HEK293 (cell line): ENCODE measurements around the gene CLCA1.
"Not testable (repeated sequence)": the region's sequence is repeated elsewhere in the genome, so short reads cannot be mapped to it uniquely, and the experiment has no call there.

ENCODE experiments used
- CTCF ChIA-PET: fragments of 350-600 bp; formaldehyde crosslinking; extraction: SDS; loops from one replicate; lab custom pipeline; 2021; ENCODE audit warnings: antibody characterized with exemption; lab: Yijun Ruan, JAX
- POLR2A ChIA-PET: fragments of 300-600 bp; formaldehyde crosslinking; extraction: SDS; loops from one replicate; lab custom pipeline; 2020; ENCODE audit warnings: antibody characterized with exemption, inconsistent platforms; lab: Yijun Ruan, JAX
- H3K27ac ChIP-seq: fragments of 200-500 bp; sonication (Bioruptor generic); 2 replicates; pipeline ENCODE4 v1.5.1; 2014; ENCODE audit warnings: low read depth, low read length, control low read depth, inconsistent platforms; ENCODE audit errors: extremely low read depth
- H3K36me3 ChIP-seq, 2 experiments: fragments of 200-500 bp in 1 of 2; sonication (Bioruptor generic) in 1 of 2; 1 replicate in 1 of 2; 2 replicates in 1 of 2; pipeline ENCODE4 v1.5.1; 2014 to 2017; ENCODE audit warnings: inconsistent platforms in 2 of 2, low read length in 2 of 2; ENCODE audit not compliant: control insufficient read depth in 2 of 2, insufficient read depth in 1 of 2
- H3K4me1 ChIP-seq: fragments of 200-500 bp; sonication (Bioruptor generic); 2 replicates; pipeline ENCODE4 v1.5.1; 2014; ENCODE audit warnings: mild to moderate bottlenecking, low read length, inconsistent platforms; ENCODE audit not compliant: control insufficient read depth, insufficient read depth
- H3K4me3 ChIP-seq: 2 replicates; pipeline ENCODE4 v1.5.1; 2011; ENCODE audit warnings: low read depth, mild to moderate bottlenecking, control low read depth, low read length, moderate library complexity
- H3K9me3 ChIP-seq: fragments of 200-500 bp; sonication (Bioruptor generic); 2 replicates; pipeline ENCODE4 v1.5.1; 2014; ENCODE audit warnings: low read depth, low read length, inconsistent platforms; ENCODE audit not compliant: control insufficient read depth, insufficient read depth
- EGR2 ChIP-seq: fragments of 450-650 bp; formaldehyde crosslinking; IDR thresholded peaks from 2 replicates; pipeline ENCODE4 v1.5.1; 2016; ENCODE audit warnings: low read depth, missing biosample characterization, missing genetic modification characterization
- SCRT2 ChIP-seq: fragments of 450-650 bp; formaldehyde crosslinking; IDR thresholded peaks from 2 replicates; pipeline ENCODE4 v1.5.1; 2016; ENCODE audit warnings: missing biosample characterization, missing genetic modification characterization
- ZNF292 ChIP-seq: fragments of 450-650 bp; formaldehyde crosslinking; IDR thresholded peaks from 2 replicates; pipeline ENCODE4 v1.5.1; 2016; ENCODE audit warnings: low read depth, missing biosample characterization, missing genetic modification characterization, borderline replicate concordance
- ZNF341 ChIP-seq: fragments of 450-650 bp; formaldehyde crosslinking; IDR thresholded peaks from 2 replicates; pipeline ENCODE4; 2016; ENCODE audit warnings: low read depth, missing biosample characterization, missing genetic modification characterization
- ZNF354C ChIP-seq: fragments of 450-650 bp; formaldehyde crosslinking; IDR thresholded peaks from 2 replicates; pipeline ENCODE4 v1.5.1; 2016; ENCODE audit warnings: missing biosample characterization, missing genetic modification characterization, low read depth, borderline replicate concordance
- ZNF433 ChIP-seq: fragments of 450-650 bp; formaldehyde crosslinking; IDR thresholded peaks from 2 replicates; pipeline ENCODE4 v1.5.1; 2016; ENCODE audit warnings: missing biosample characterization, missing genetic modification characterization, low read depth
- ZNF654 ChIP-seq: fragments of 450-650 bp; formaldehyde crosslinking; IDR thresholded peaks from 2 replicates; pipeline ENCODE4 v1.5.1; 2016; ENCODE audit warnings: low read depth, missing biosample characterization, missing genetic modification characterization
- ZNF664 ChIP-seq: fragments of 450-650 bp; formaldehyde crosslinking; IDR thresholded peaks from 2 replicates; pipeline ENCODE4 v1.5.1; 2016; ENCODE audit warnings: missing biosample characterization, missing genetic modification characterization
- ZNF830 ChIP-seq: fragments of 450-650 bp; IDR thresholded peaks from 2 replicates; pipeline ENCODE4 v1.5.0; 2018; ENCODE audit warnings: missing biosample characterization, missing genetic modification characterization, low read depth, mild to moderate bottlenecking, moderate library complexity
- TF ChIP-seq, protein P1 (sequence below): fragments of 450-650 bp; formaldehyde crosslinking; IDR thresholded peaks from 2 replicates; pipeline ENCODE4 v1.5.1; 2017; ENCODE audit warnings: missing biosample characterization, missing genetic modification characterization
- TF ChIP-seq, protein P2 (sequence below): fragments of 450-650 bp; formaldehyde crosslinking; IDR thresholded peaks from 2 replicates; pipeline ENCODE4 v1.5.1; 2016; ENCODE audit warnings: missing biosample characterization, missing genetic modification characterization
- TF ChIP-seq, protein P3 (sequence below): fragments of 450-650 bp; formaldehyde crosslinking; IDR thresholded peaks from 2 replicates; pipeline ENCODE4 v1.5.1; 2016; ENCODE audit warnings: missing biosample characterization, missing genetic modification characterization
- TF ChIP-seq, protein P4 (sequence below): fragments of 450-650 bp; formaldehyde crosslinking; IDR thresholded peaks from 2 replicates; pipeline ENCODE4 v1.5.1; 2016; ENCODE audit warnings: missing biosample characterization, missing genetic modification characterization
- TF ChIP-seq, protein P5 (sequence below): fragments of 450-650 bp; formaldehyde crosslinking; IDR thresholded peaks from 2 replicates; pipeline ENCODE4 v1.5.1; 2016; ENCODE audit warnings: missing biosample characterization, missing genetic modification characterization
- TF ChIP-seq, protein P6 (sequence below): fragments of 450-650 bp; formaldehyde crosslinking; IDR thresholded peaks from 2 replicates; pipeline ENCODE4 v1.5.1; 2016; ENCODE audit warnings: missing biosample characterization, missing genetic modification characterization

The CLCA1 gene

DNA sequence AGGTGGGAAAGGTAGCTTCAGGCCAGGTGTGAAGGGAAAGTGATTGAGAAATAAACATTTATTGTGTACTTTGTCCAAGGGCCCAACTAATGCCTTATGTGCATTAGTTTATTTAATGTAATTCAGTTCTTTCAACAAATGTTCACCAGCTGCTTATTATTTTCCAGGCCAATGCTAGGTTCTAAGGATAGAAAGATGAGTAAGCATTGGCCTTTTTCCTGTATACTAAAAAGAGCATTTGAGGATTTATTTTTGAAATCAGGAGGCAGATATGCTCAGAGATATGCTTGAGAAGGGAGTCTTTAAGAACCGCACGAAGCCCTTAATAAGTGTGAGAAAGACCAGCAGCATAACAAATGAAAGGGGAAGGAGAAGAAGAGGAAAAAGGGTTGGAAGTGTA, 32.0 kb downstream of the CLCA1 start (continued):
- no peak for TF ChIP-seq ZNF354C (tag by site-specific recombination)
- TF ChIP-seq, protein P1, sequence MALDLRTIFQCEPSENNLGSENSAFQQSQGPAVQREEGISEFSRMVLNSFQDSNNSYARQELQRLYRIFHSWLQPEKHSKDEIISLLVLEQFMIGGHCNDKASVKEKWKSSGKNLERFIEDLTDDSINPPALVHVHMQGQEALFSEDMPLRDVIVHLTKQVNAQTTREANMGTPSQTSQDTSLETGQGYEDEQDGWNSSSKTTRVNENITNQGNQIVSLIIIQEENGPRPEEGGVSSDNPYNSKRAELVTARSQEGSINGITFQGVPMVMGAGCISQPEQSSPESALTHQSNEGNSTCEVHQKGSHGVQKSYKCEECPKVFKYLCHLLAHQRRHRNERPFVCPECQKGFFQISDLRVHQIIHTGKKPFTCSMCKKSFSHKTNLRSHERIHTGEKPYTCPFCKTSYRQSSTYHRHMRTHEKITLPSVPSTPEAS (tag by site-specific recombination) = no peak

DNA sequence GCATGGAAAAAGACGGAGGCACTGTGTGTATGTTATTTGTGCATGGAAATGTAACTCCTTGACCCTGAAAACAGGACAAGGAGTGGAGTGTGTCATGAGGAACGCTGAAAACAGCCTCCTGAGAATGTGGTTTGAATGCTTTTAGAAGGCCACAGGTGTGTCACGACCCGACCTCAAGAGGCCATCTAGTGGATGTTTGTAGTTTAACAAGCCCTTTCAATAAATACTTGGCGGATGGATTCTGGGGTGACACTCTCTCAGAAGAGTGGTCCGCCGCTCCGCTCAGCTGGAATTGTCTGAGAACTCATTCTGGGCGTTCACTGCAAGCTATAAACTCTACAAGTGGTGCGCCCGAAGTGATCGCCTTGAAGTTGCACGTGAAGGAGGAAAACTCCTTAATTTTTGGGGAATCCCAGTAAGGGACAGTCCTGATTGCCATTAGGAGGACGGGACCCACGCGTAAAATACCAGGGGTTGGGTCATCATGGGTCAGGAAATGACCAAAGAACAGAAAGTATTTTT, 33.5 kb downstream of the CLCA1 start:
- POLR2A ChIA-PET, H3K4me1 ChIP-seq, H3K36me3 ChIP-seq, H3K9me3 ChIP-seq, H3K27ac ChIP-seq, H3K4me3 ChIP-seq: not testable (repeated sequence)
- TF ChIP-seq SCRT2 = 0 out of 2 replicates have a peak, but pooled peaks have one; percentile 30
- TF ChIP-seq ZNF654 (tag by site-specific recombination) = peak; percentile 7; the same call in 1 of the 2 replicates
- CTCF ChIA-PET = interaction anchor here (0.5 to 3.9 kb wide), 22 partner anchors 8 to 1080 kb away, joined by 3 to 35 read pairs (median 4); no protein-coding TSS in a partner anchor

DNA sequence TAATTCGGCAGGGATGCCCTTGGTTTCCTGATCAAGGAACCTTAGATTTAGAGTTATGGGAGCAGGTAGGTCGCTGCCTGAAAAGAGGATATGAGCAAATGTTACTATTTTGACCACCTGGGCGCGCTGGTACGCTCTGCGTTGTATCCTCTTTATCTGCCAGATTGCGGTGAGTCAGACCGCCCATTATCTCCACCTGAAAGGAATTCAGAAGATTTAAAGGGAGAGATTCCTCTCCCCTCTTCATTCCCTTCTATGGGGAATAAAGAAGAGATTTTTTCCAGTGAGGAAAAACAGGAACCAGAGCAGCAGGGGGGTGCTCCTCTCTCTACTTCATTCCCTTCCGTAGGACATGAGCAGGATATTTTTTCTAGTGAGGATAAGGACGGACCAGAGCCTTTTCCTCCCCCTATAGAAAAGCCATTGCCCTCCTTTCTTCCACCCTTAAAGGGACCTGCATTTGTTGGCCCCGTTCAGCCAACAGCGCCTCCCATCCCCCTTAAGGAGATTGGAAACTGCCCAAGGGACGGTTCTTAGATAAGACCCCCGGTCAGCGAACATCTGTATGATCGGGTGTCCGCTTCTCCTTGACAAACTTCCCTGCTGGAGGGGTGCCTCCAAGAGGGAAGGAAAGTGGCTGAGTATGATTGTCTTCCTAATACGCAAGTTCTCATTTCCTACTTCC, 34.1 kb downstream of the CLCA1 start:
- Histone ChIP-seq H3K27ac (no peak overlapping the region), H3K4me1 (no peaks in the 10 kb centered on the region), H3K4me3 (no peak overlapping the region), H3K9me3 (no peaks in the 10 kb centered on the region), H3K36me3 (no peaks in the 10 kb centered on the region)
- ChIA-PET CTCF (interaction anchor here (0.6 to 3.9 kb wide), 17 partner anchors 10 to 1079 kb away, joined by 3 to 35 read pairs (median 4); no protein-coding TSS in a partner anchor), POLR2A (no interaction called here)
- TF ChIP-seq, protein P2, sequence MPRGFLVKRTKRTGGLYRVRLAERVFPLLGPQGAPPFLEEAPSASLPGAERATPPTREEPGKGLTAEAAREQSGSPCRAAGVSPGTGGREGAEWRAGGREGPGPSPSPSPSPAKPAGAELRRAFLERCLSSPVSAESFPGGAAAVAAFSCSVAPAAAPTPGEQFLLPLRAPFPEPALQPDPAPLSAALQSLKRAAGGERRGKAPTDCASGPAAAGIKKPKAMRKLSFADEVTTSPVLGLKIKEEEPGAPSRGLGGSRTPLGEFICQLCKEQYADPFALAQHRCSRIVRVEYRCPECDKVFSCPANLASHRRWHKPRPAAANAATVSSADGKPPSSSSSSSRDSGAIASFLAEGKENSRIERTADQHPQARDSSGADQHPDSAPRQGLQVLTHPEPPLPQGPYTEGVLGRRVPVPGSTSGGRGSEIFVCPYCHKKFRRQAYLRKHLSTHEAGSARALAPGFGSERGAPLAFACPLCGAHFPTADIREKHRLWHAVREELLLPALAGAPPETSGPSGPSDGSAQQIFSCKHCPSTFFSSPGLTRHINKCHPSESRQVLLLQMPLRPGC = no peak
- TF ChIP-seq, protein P3, sequence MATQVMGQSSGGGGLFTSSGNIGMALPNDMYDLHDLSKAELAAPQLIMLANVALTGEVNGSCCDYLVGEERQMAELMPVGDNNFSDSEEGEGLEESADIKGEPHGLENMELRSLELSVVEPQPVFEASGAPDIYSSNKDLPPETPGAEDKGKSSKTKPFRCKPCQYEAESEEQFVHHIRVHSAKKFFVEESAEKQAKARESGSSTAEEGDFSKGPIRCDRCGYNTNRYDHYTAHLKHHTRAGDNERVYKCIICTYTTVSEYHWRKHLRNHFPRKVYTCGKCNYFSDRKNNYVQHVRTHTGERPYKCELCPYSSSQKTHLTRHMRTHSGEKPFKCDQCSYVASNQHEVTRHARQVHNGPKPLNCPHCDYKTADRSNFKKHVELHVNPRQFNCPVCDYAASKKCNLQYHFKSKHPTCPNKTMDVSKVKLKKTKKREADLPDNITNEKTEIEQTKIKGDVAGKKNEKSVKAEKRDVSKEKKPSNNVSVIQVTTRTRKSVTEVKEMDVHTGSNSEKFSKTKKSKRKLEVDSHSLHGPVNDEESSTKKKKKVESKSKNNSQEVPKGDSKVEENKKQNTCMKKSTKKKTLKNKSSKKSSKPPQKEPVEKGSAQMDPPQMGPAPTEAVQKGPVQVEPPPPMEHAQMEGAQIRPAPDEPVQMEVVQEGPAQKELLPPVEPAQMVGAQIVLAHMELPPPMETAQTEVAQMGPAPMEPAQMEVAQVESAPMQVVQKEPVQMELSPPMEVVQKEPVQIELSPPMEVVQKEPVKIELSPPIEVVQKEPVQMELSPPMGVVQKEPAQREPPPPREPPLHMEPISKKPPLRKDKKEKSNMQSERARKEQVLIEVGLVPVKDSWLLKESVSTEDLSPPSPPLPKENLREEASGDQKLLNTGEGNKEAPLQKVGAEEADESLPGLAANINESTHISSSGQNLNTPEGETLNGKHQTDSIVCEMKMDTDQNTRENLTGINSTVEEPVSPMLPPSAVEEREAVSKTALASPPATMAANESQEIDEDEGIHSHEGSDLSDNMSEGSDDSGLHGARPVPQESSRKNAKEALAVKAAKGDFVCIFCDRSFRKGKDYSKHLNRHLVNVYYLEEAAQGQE = no peak
- no peak for TF ChIP-seq EGR2
- TF ChIP-seq, protein P4, sequence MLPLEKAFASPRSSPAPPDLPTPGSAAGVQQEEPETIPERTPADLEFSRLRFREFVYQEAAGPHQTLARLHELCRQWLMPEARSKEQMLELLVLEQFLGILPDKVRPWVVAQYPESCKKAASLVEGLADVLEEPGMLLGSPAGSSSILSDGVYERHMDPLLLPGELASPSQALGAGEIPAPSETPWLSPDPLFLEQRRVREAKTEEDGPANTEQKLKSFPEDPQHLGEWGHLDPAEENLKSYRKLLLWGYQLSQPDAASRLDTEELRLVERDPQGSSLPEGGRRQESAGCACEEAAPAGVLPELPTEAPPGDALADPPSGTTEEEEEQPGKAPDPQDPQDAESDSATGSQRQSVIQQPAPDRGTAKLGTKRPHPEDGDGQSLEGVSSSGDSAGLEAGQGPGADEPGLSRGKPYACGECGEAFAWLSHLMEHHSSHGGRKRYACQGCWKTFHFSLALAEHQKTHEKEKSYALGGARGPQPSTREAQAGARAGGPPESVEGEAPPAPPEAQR (tag by site-specific recombination) = no peak

DNA sequence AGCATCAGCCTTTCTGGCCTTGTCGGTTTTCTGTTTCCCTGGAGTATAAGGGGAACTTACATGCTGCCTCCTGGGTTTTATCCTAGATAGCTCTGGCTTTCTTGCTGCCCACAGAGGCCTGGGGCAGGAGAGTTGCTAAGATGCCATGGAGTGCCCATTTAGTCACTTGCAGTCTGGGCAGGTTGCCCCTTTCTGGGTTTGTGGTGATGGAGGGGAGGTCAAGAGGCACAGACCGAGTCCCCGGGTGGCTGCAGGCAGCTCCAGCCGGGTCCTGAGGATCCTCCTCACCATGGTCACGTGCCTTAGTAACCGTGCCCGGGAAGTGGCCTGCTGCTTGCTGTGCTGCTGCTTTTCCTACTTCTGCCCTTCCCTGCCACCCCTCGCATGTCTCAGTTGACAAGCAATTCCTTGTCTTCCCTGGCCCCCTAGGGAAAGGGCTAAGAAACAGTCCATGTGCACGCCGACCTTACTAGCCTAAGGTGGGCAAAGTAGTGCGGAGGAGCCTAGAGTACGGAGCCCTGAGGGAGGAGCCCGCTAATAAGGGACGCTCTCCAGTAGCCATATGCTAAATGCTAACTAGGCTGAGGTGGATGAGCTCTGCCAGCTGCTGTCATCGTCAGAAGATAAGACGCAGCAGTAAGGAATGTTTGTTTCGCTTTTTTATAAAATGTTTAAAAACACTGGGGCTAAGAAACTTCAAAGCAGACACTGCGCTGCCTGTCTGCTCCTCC, 34.8 kb downstream of the CLCA1 start:
- H3K4me3 ChIP-seq = no peak overlapping the region
- no peak overlapping the region for H3K27ac ChIP-seq
- no peaks in the 10 kb centered on the region for H3K9me3 ChIP-seq
- POLR2A ChIA-PET = no interaction called here
- no peaks in the 10 kb centered on the region for H3K36me3 ChIP-seq
- CTCF ChIA-PET = interaction anchor here (0.6 to 1.9 kb wide), 2 partner anchors 12 to 277 kb away, joined by 6 to 8 read pairs; no protein-coding TSS in a partner anchor
- no peaks in the 10 kb centered on the region for H3K4me1 ChIP-seq
- TF ChIP-seq, protein P5, sequence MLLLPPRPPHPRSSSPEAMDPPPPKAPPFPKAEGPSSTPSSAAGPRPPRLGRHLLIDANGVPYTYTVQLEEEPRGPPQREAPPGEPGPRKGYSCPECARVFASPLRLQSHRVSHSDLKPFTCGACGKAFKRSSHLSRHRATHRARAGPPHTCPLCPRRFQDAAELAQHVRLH = no peak
- TF ChIP-seq ZNF341 (tag by site-specific recombination) (no peak), ZNF292 (tag by site-specific recombination) (no peak), ZNF664 (tag by site-specific recombination) (no peak), ZNF830 (tag by site-specific recombination) (no peak), ZNF433 (tag by site-specific recombination) (no peak)
- TF ChIP-seq, protein P6, sequence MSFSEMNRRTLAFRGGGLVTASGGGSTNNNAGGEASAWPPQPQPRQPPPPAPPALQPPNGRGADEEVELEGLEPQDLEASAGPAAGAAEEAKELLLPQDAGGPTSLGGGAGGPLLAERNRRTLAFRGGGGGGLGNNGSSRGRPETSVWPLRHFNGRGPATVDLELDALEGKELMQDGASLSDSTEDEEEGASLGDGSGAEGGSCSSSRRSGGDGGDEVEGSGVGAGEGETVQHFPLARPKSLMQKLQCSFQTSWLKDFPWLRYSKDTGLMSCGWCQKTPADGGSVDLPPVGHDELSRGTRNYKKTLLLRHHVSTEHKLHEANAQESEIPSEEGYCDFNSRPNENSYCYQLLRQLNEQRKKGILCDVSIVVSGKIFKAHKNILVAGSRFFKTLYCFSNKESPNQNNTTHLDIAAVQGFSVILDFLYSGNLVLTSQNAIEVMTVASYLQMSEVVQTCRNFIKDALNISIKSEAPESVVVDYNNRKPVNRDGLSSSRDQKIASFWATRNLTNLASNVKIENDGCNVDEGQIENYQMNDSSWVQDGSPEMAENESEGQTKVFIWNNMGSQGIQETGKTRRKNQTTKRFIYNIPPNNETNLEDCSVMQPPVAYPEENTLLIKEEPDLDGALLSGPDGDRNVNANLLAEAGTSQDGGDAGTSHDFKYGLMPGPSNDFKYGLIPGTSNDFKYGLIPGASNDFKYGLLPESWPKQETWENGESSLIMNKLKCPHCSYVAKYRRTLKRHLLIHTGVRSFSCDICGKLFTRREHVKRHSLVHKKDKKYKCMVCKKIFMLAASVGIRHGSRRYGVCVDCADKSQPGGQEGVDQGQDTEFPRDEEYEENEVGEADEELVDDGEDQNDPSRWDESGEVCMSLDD (tag by site-specific recombination) = no peak
